Measurements from ENCODE around the gene NUDCD3.

The NUDCD3 gene

GRCh38 chr7:44402401-44403060 is 87.9 kb downstream of the NUDCD3 start:
- no peak for DNase-seq (ENCODE audit: low read depth in 1 of 2, low spot score in 1 of 2)

- DNase-seq (ENCODE audit: low read depth in 1 of 2, low spot score in 1 of 2): no peak
Observed at GRCh38 chr7:44401692-44402091, 88.8 kb downstream of the NUDCD3 start.

DNA sequence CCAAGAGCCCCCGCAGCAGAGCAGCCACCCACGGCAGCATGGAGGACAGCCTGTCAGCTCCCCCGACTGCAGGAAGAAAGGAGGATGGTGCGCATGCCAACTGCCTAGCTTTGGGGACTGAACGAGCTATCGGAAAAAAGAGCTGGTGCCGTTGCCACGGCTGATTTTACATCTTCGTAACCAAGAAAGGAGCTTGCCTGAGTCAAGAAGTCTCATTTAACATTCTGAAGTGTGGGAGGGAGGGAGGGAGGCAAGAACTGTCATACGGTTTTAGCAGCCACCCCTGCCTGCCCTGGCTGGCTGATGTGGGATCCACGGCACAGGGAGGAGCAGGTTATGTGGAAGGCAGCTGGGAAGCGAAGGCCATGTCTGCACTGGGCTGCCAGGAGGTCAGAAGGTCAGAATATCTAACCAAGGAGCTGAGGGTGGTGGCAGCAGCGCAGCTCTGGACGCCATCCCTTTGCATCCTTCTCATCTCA is 90.4 kb downstream of the NUDCD3 start:
- no peak for DNase-seq (ENCODE audit: low read depth in 1 of 2, low spot score in 1 of 2)

GRCh38 chr7:44398953-44399574 is 91.4 kb downstream of the NUDCD3 start:
- no peak for DNase-seq (ENCODE audit: low read depth in 1 of 2, low spot score in 1 of 2)

- no peak for DNase-seq (ENCODE audit: low read depth in 1 of 2, low spot score in 1 of 2)
Observed at GRCh38 chr7:44398511-44398911, 91.9 kb downstream of the NUDCD3 start.

GRCh38 chr7:44396931-44397545 is 93.4 kb downstream of the NUDCD3 start:
- DNase-seq (ENCODE audit: low read depth in 1 of 2, low spot score in 1 of 2): no peak

GRCh38 chr7:44396496-44396895 is 94.0 kb downstream of the NUDCD3 start:
- DNase-seq (ENCODE audit: low read depth in 1 of 2, low spot score in 1 of 2): no peak

- DNase-seq (ENCODE audit: low read depth in 1 of 2, low spot score in 1 of 2): no peak
Observed at GRCh38 chr7:44395067-44395466, 95.4 kb downstream of the NUDCD3 start.

- no peak for DNase-seq (ENCODE audit: low read depth in 1 of 2, low spot score in 1 of 2)
Observed at GRCh38 chr7:44394636-44395035, 95.8 kb downstream of the NUDCD3 start.

- DNase-seq (ENCODE audit: low read depth in 1 of 2, low spot score in 1 of 2): no peak
Observed at GRCh38 chr7:44394112-44394447, 96.4 kb downstream of the NUDCD3 start.

- no peak for DNase-seq (ENCODE audit: low read depth in 1 of 2, low spot score in 1 of 2)
Observed at GRCh38 chr7:44393238-44394111, 97.0 kb downstream of the NUDCD3 start.

- no peak for DNase-seq (ENCODE audit: low read depth in 1 of 2, low spot score in 1 of 2)
Observed at GRCh38 chr7:44392618-44393010, 97.8 kb downstream of the NUDCD3 start.

- DNase-seq (ENCODE audit: low read depth in 1 of 2, low spot score in 1 of 2): no peak
Observed at GRCh38 chr7:44391746-44392617, 98.5 kb downstream of the NUDCD3 start.

- no peak for DNase-seq (ENCODE audit: low read depth in 1 of 2, low spot score in 1 of 2)
Observed at GRCh38 chr7:44391171-44391570, 99.3 kb downstream of the NUDCD3 start.

DNA sequence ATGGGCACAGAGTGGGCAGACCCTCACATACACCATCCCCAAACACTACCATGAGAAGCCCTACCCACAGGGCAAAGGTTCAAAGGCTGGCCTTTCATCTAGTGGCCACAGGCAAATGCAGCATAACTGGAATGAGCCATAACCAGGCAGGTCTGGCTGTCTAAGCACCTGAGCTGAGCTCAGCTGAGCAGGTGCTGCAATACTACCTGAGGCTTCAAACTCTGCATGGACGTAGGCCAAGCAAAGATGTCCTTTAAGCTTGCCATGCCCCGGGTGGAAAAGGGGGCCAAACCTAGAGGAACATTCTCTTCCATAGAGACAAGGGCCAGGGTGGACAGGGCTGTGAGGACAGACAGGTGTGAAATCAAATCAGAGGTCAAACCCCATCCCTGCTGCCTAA is 99.8 kb downstream of the NUDCD3 start:
- no peak for DNase-seq (ENCODE audit: low read depth in 1 of 2, low spot score in 1 of 2)

- DNase-seq (ENCODE audit: low read depth in 1 of 2, low spot score in 1 of 2): no peak
Observed at GRCh38 chr7:44388089-44388970, 102.1 kb downstream of the NUDCD3 start.

DNA sequence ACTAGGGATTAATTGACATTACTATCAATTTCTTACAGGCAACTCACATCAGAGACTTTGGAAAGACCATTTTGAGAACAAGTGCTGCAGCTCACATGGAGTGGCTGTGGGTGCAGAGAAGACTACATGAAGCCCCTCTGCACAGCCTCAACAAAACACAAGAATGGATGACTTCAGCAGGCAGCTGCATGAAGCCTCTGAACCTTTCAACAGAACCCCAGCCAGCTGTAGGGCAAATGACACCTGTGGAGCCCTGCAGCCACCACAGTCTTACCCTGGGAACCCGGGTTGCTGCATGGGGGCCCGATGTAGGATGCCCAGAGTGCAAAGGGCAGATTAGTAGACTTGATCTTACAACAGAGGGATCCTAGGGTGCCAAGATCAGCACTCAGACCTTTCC is 103.1 kb downstream of the NUDCD3 start:
- no peak for DNase-seq (ENCODE audit: low read depth in 1 of 2, low spot score in 1 of 2)

GRCh38 chr7:44386139-44386913 is 104.1 kb downstream of the NUDCD3 start:
- DNase-seq (ENCODE audit: low read depth in 1 of 2, low spot score in 1 of 2): no peak
